Kidney epithelial cell (primary cell): ENCODE results near the gene FAM163B. TPM values are rescaled to one million over a fixed set of nuclear protein-coding genes. Genes with fewer than 3 reads are reported as not detected.

Experiments
- DNase-seq: peaks from one replicate; pipeline ENCODE4 v3.0.0-alpha.2; 2010; ENCODE audit warnings: low read depth
- H3K27me3 ChIP-seq: 2 replicates; pipeline ENCODE4 v1.6.0; 2011; ENCODE audit warnings: low read length; ENCODE audit not compliant: control insufficient read depth, insufficient read depth
- H3K36me3 ChIP-seq: 2 replicates; pipeline ENCODE4 v1.5.1; 2011; ENCODE audit warnings: low read length; ENCODE audit not compliant: control insufficient read depth, insufficient read depth
- H3K4me3 ChIP-seq: 2 replicates; pipeline ENCODE4 v1.5.1; 2011; ENCODE audit warnings: low read depth, mild to moderate bottlenecking, control low read depth, low read length
- total RNA-seq: library from RNA; depleted of rRNA; stranded (reverse); fragments of >200 nt; gene quantifications from 2 replicates; pipeline ENCODE4 v1.2.3, GENCODE V29; 2015
- TF ChIP-seq, protein P1 (sequence below): IDR thresholded peaks from 2 replicates; pipeline ENCODE4 v1.5.1; 2011; ENCODE audit warnings: mild to moderate bottlenecking, moderate library complexity, low read length, control low read depth, inconsistent platforms; ENCODE audit not compliant: insufficient read depth, poor library complexity, severe bottlenecking

Gene FAM163B
- not detected in 2 replicates for total RNA-seq

DNA sequence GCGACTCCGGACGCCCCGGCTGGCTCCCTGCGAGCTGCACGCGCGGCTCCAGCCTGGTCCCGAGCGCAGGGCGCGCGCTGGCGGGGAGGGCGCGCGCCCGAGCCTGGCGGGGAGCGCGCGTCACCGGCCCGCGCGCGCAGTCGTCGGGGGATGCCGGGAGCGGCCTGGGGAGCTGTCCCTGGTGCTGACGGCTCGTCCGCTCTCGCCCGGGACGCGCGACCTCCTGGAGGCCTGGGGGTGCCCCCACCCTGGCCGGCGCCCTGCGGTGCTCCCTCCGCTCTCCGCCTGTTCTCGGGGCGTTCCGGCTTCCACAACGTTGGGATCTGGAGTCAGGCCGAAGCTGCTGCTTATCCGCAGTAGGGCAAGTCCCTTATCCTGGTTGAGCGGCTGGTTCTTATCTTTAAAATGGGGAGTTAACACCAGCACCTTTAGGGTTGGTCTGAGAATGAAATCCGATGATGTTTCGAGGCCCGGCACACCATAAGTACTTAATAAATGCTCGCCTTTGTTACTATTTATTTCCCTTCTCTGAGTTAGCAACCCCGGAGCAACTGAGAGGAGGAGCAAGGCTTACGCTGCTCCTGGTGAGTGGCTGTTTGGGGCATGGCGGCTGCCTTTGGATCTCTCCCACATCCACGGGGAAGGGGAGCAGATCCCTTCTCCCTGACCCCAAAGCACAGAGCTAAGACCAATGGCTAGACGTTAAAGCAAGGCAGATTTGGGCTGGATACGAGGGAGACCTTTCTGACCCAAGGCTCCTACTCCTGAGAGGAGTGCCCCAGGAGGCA lies at the start of gene FAM163B:
Gene FAM163B, minus strand, starts transcription at position 79 of the 788 bp plus-strand sequence. CDS start 29,166 bp downstream, outside the sequence.
- no peak for DNase-seq
- peaks cover 50% of the 10 kb centered on the region for H3K27me3 ChIP-seq
- H3K4me3 ChIP-seq, result no peak within 1 kb of the TSS
- H3K36me3 ChIP-seq, result no peaks in the 10 kb centered on the region
- TF ChIP-seq, protein P1, sequence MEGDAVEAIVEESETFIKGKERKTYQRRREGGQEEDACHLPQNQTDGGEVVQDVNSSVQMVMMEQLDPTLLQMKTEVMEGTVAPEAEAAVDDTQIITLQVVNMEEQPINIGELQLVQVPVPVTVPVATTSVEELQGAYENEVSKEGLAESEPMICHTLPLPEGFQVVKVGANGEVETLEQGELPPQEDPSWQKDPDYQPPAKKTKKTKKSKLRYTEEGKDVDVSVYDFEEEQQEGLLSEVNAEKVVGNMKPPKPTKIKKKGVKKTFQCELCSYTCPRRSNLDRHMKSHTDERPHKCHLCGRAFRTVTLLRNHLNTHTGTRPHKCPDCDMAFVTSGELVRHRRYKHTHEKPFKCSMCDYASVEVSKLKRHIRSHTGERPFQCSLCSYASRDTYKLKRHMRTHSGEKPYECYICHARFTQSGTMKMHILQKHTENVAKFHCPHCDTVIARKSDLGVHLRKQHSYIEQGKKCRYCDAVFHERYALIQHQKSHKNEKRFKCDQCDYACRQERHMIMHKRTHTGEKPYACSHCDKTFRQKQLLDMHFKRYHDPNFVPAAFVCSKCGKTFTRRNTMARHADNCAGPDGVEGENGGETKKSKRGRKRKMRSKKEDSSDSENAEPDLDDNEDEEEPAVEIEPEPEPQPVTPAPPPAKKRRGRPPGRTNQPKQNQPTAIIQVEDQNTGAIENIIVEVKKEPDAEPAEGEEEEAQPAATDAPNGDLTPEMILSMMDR, result no peak

DNA sequence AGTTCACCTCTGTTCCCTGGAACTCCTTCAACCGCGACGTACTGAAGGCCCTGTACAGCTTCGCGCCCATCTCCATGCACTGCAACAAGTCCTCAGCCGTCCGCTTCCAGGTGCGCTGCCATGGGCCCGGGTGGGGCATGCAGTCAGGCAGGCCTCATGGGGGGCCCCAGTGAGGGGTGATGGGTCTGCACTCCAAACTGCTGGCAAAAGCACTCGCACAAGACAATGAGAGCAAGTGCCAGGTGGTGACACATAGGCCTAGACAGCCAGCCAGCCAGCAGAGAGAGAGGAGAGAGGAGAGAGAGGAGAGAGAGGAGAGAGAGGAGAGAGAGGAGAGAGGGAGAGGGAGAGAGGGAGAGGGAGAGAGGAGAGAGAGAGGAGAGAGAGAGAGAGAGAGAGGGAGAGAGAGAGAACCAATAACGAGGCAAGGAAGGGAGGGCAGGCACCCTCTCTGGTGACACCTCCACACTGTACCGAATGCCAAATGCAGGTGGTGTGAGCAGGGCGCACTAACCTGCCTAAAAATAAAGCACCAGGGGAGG lies 48.0 kb upstream of the FAM163B start:
- TF ChIP-seq, protein P1, result no peak
- DNase-seq, result no peak
- no peaks in the 10 kb centered on the region for H3K36me3 ChIP-seq
- no peak overlapping the region for H3K4me3 ChIP-seq
- H3K27me3 ChIP-seq, result peaks cover 59% of the 10 kb centered on the region

DNA sequence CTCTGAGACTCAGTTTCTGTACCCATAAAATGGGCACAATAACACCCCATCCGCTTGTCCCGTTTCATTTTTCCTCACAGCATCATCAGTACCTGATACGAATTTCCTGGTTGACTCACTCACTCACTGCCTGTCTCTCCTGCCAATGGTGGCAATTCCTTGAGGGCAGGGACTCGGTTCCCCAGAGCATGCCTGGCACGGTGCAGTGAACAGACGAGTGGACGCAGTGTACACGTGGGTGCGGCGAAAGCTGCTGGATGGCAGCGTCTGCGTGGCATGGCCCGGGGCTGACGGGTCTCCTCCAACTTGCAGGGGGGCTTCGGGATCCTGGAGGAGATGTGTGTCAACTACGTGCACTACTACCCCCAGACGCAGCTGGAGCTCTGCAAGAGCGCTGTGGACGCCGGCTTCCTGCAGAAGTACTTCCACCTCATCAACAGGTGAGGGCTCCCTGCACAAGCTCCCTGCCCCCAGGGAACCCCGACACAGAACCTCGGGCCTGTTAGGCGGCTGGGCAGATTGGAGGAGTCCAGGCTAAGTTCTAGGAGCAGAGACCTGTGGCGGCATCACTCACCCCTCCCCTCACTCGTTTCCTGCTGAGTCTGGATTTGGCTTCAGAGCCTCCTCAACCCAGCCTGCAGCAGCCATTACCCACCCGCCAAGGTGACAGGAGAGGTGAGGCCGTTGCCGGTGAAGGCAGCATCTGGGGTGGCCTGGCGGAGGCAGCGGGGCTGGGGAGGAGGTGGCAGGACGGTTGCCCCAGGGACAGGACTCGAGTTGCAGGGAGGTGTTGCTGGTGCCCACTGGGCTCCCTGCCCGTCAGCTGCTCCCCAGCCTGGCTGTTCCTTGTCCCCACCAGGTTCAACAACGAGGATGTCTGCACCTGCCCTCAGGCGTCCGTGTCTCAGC lies 47.3 kb upstream of the FAM163B start:
- no peaks in the 10 kb centered on the region for H3K36me3 ChIP-seq
- TF ChIP-seq, protein P1, result no peak
- DNase-seq, result no peak
- H3K4me3 ChIP-seq, result no peak overlapping the region
- H3K27me3 ChIP-seq, result peaks cover 59% of the 10 kb centered on the region

DNA sequence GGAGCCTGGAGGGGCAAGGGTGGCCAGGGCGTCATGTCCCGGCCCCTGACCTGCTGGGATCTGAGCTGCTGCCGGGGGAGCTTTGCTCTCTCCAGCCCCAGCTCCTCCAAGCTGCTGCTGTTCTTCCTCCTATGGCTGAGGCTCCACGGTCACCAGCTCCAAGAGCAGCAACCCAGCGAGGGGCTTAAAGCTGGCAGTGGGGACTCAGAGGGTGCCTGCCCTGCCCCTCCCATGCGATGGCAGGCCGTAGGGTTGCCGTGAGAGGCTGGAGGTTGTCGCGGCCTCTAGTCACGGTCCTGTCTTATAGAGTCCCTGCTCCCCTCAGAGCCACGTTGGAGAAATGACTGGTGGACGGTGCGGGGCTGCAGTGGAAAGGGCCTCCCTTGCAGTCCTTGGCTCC lies 46.5 kb upstream of the FAM163B start:
- no peak for DNase-seq
- Histone ChIP-seq H3K36me3 (no peaks in the 10 kb centered on the region), H3K27me3 (peaks cover 59% of the 10 kb centered on the region), H3K4me3 (no peak overlapping the region)
- TF ChIP-seq, protein P1, result no peak

DNA sequence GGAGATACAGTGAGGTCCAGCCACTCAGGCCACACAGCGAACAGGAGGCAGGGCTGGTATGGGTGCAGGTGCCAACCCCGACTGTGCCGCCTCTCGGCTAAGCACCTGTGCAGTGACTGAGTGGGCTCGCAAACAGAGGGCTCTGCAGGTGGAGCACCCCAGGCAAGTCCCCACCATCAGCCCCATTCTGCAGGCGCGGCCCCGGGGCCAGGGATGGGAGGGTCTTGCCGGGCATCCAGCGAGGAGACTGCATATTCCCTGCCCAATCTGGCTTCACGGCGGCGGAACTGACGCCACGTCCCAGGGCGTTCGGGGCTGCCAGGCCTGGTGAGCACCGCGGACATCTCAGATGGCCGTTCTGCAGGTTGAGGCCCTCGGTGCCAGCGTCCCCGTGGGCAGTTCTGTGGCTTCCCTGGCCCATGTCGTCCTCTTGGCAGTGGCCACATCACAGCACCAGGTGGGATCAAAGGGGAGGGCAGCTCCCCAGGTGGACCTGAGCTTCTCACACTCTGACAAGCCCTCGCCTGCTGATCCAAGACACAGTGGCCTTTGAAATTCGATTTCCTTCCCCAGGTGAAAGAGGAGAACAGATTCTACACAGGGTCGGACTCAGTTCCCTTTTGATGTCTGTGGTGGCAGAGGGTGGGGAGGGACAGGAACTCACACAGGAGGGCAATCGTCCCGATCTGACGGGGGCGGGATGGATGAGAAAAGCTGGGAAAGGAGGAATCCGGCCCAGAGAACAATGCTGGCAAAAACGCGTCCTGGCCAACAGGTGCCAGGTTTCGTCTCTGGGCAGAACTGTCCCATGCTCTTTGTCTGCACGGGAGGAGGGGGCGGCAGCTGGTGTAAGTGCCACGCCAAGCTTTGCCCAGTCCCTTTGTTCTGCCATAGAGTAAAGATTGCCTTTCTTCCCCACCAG lies 45.8 kb upstream of the FAM163B start:
- Histone ChIP-seq H3K27me3 (peaks cover 55% of the 10 kb centered on the region), H3K36me3 (no peaks in the 10 kb centered on the region), H3K4me3 (no peak overlapping the region)
- DNase-seq, result no peak
- TF ChIP-seq, protein P1, result no peak
